NCI-H2196 (cell line): ENCODE results near the gene CLEC4A.
"Not testable (repeated sequence)": the region's sequence is repeated elsewhere in the genome, so short reads cannot be mapped to it uniquely, and the experiment has no call there.

ENCODE experiments used
- DNase-seq: peaks from one replicate; lab custom pipeline; 2025; ENCODE audit not compliant: unreplicated experiment; lab: John Stamatoyannopoulos, UW

The CLEC4A gene

GRCh38 chr12:8123124-8123912, at the start of gene CLEC4A:
TSS of gene CLEC4A (plus strand) at chr12:8123617. CDS start at chr12:8123879, 262 bp downstream.
- no peak for DNase-seq

- DNase-seq = no peak
Measured at GRCh38 chr12:8075935-8076334, 47.5 kb upstream of the CLEC4A start.

GRCh38 chr12:8076366-8076765, 47.1 kb upstream of the CLEC4A start:
- DNase-seq = no peak

GRCh38 chr12:8077207-8077606, 46.2 kb upstream of the CLEC4A start:
- DNase-seq = no peak

GRCh38 chr12:8078398-8078797, 45.0 kb upstream of the CLEC4A start:
- DNase-seq = peak; percentile 2

- DNase-seq = no peak
Measured at GRCh38 chr12:8078916-8079315, 44.5 kb upstream of the CLEC4A start.

GRCh38 chr12:8080120-8080519, 43.3 kb upstream of the CLEC4A start:
- DNase-seq = no peak

GRCh38 chr12:8081251-8081920, 42.0 kb upstream of the CLEC4A start:
- no peak for DNase-seq

GRCh38 chr12:8082808-8083100, 40.7 kb upstream of the CLEC4A start:
- no peak for DNase-seq

- not testable (repeated sequence) for DNase-seq
Measured at GRCh38 chr12:8084351-8084750, 39.1 kb upstream of the CLEC4A start.

GRCh38 chr12:8087666-8088065, 35.8 kb upstream of the CLEC4A start:
- DNase-seq = no peak

- no peak for DNase-seq
Measured at GRCh38 chr12:8088574-8088973, 34.8 kb upstream of the CLEC4A start.

GRCh38 chr12:8089277-8089676, 34.1 kb upstream of the CLEC4A start:
- not testable (repeated sequence) for DNase-seq

GRCh38 chr12:8089716-8090115, 33.7 kb upstream of the CLEC4A start:
- DNase-seq = no peak

- no peak for DNase-seq
Measured at GRCh38 chr12:8093291-8093690, 30.1 kb upstream of the CLEC4A start.

GRCh38 chr12:8096281-8096915, 27.0 kb upstream of the CLEC4A start:
- DNase-seq = no peak

GRCh38 chr12:8099235-8099634, 24.2 kb upstream of the CLEC4A start:
- DNase-seq = no peak

GRCh38 chr12:8108808-8109398, 14.5 kb upstream of the CLEC4A start:
- peak; percentile 41 for DNase-seq

GRCh38 chr12:8113117-8113516, 10.3 kb upstream of the CLEC4A start:
- DNase-seq = not testable (repeated sequence)

GRCh38 chr12:8120072-8120713, 3.2 kb upstream of the CLEC4A start:
- no peak for DNase-seq

GRCh38 chr12:8127138-8127537, 3.7 kb downstream of the CLEC4A start:
- DNase-seq = no peak
